RWPE2 (cell line): Measurements from ENCODE around the gene TAPBPL.

Experiments used
- ATAC-seq: fragments of 200-7000 bp; cut with Tn5 transposase; 3 replicates; pipeline ENCODE4 v1.9.1; 2021; ENCODE audit warnings: low read depth
- DNase-seq: peaks from one replicate; pipeline ENCODE4 v3.0.0-alpha.2; 2020; ENCODE audit warnings: low spot score
- H3K27ac ChIP-seq: fragments of 450-650 bp; 2 replicates; pipeline ENCODE4 v1.5.1; 2017; ENCODE audit warnings: mild to moderate bottlenecking; ENCODE audit not compliant: poor library complexity, severe bottlenecking
- H3K27me3 ChIP-seq: fragments of 250-450 bp; sonication (Bioruptor Pico); 2 replicates; pipeline ENCODE4 v1.5.1; 2021; ENCODE audit warnings: mild to moderate bottlenecking, moderate library complexity; ENCODE audit not compliant: insufficient read depth, poor library complexity, severe bottlenecking
- H3K36me3 ChIP-seq: fragments of 250-450 bp; sonication (Bioruptor Pico); 2 replicates; pipeline ENCODE4 v1.5.1; 2020; ENCODE audit warnings: low read depth, mild to moderate bottlenecking, moderate library complexity
- H3K4me1 ChIP-seq: fragments of 250-450 bp; sonication (Bioruptor Pico); 2 replicates; pipeline ENCODE4 v1.5.1; 2021; ENCODE audit warnings: mild to moderate bottlenecking, moderate library complexity; ENCODE audit not compliant: insufficient read depth, poor library complexity, severe bottlenecking
- H3K4me3 ChIP-seq: fragments of 250-450 bp; sonication (Bioruptor Pico); 2 replicates; pipeline ENCODE4 v1.5.1; 2021; ENCODE audit warnings: mild to moderate bottlenecking, moderate library complexity; ENCODE audit not compliant: severe bottlenecking
- H3K9me3 ChIP-seq: fragments of 250-450 bp; sonication (Bioruptor Pico); 2 replicates; pipeline ENCODE4 v1.5.1; 2021; ENCODE audit warnings: mild to moderate bottlenecking, moderate library complexity; ENCODE audit not compliant: severe bottlenecking
- CTCF ChIP-seq: fragments of 450-650 bp; IDR thresholded peaks from one replicate; pipeline ENCODE4 v1.5.1; 2017; ENCODE audit warnings: mild to moderate bottlenecking, moderate library complexity; ENCODE audit not compliant: poor library complexity, severe bottlenecking

TAPBPL gene

GRCh38 chr12:6459004-6459337 is 7.1 kb downstream of the TAPBPL start:
- H3K36me3 ChIP-seq = peaks cover 21% of the 10 kb centered on the region; the same call in 1 of the 2 replicates
- no peak for DNase-seq
- no peaks in the 10 kb centered on the region for H3K27me3 ChIP-seq
- H3K27ac ChIP-seq = no peak overlapping the region
- ATAC-seq = no peak
- no peak overlapping the region for H3K4me3 ChIP-seq
- no peak for TF ChIP-seq CTCF
- H3K9me3 ChIP-seq = no peaks in the 10 kb centered on the region
- H3K4me1 ChIP-seq = no peaks in the 10 kb centered on the region

GRCh38 chr12:6460751-6461371 is 9.0 kb downstream of the TAPBPL start:
- Histone ChIP-seq H3K4me3 (no peak overlapping the region), H3K9me3 (no peaks in the 10 kb centered on the region), H3K36me3 (peaks cover 30% of the 10 kb centered on the region), H3K4me1 (no peaks in the 10 kb centered on the region), H3K27me3 (no peaks in the 10 kb centered on the region), H3K27ac (no peak overlapping the region)
- ATAC-seq (no peak), DNase-seq (no peak)
- no peak for TF ChIP-seq CTCF

- TF ChIP-seq CTCF = no peak
- H3K4me1 ChIP-seq = no peaks in the 10 kb centered on the region
- no peaks in the 10 kb centered on the region for H3K27me3 ChIP-seq
- H3K4me3 ChIP-seq = no peak overlapping the region
- H3K36me3 ChIP-seq = peaks cover 32% of the 10 kb centered on the region
- no peak overlapping the region for H3K27ac ChIP-seq
- no peaks in the 10 kb centered on the region for H3K9me3 ChIP-seq
- DNase-seq (no peak), ATAC-seq (peak; percentile 43; the same call in 2 of the 3 replicates)
Observed at GRCh38 chr12:6461401-6462233, 9.8 kb downstream of the TAPBPL start.

- no peaks in the 10 kb centered on the region for H3K27me3 ChIP-seq
- peaks cover 32% of the 10 kb centered on the region for H3K36me3 ChIP-seq
- TF ChIP-seq CTCF = no peak
- no peak for ATAC-seq
- H3K4me3 ChIP-seq = no peak overlapping the region
- no peaks in the 10 kb centered on the region for H3K9me3 ChIP-seq
- DNase-seq = no peak
- H3K4me1 ChIP-seq = no peaks in the 10 kb centered on the region
- H3K27ac ChIP-seq = no peak overlapping the region
Observed at GRCh38 chr12:6462234-6462995, 10.6 kb downstream of the TAPBPL start.
